OCI-LY3 (cell line): Measurements from ENCODE around the gene RFPL1.
"Not testable (repeated sequence)": the region's sequence is repeated elsewhere in the genome, so short reads cannot be mapped to it uniquely, and the experiment has no call there.

ENCODE experiments used
- CTCF ChIP-seq: fragments of 200-600, 300-600 bp; sonication (generic); IDR thresholded peaks from 2 replicates; pipeline ENCODE4 v1.5.1; 2014; ENCODE audit warnings: antibody characterized with exemption, low read length, low read depth
- EZH2phosphoT487 ChIP-seq: fragments of 200-600 bp; shearing (Covaris generic); IDR thresholded peaks from 2 replicates; pipeline ENCODE4 v1.6.1; 2018; ENCODE audit warnings: antibody characterized with exemption, mixed run types, low read depth

GRCh38 chr22:29438283-29438682 lies at the start of gene RFPL1:
- not testable (repeated sequence) for TF ChIP-seq EZH2phosphoT487, CTCF
